ENCODE data around the gene CAMKMT.

Gene CAMKMT

DNA sequence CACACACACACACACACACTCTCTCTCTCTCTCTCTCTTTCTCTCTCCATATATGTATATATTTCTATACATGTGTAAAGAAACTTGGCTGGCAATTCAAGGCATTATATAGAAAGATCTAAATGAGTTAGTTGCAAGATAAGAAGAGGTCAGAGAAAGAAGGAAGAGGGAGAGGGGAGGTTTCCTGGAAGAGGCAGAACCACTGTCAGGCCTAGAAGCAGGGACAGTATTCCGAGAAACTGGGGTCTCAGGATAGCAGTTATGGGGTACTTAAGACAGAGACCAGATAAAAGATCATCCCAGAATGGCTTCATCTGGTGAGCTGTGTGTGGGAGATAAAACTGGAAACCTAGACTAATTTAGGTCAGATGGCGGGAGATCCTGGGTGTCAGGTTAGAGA is 180.8 kb downstream of the CAMKMT start:
- H3K4me3 ChIP-seq (ENCODE audit: insufficient read depth, low read depth, low read length, poor library complexity, severe bottlenecking), result no peak overlapping the region
- DNase-seq, result no peak
- H3K27ac ChIP-seq (ENCODE audit: insufficient read depth, low read length, poor library complexity, severe bottlenecking), result no peak overlapping the region
- H3K36me3 ChIP-seq (ENCODE audit: control insufficient read depth, insufficient read depth, low read length), result no peaks in the 10 kb centered on the region
- no peaks in the 10 kb centered on the region for H3K27me3 ChIP-seq (replicated peaks; ENCODE audit: control insufficient read depth, insufficient read depth, low read length, poor library complexity, severe bottlenecking)
- no peaks in the 10 kb centered on the region for H3K9me3 ChIP-seq (ENCODE audit: control insufficient read depth, low read length)
- no peaks in the 10 kb centered on the region for H3K4me1 ChIP-seq (ENCODE audit: control insufficient read depth, insufficient read depth, low read length, poor library complexity, severe bottlenecking)

DNA sequence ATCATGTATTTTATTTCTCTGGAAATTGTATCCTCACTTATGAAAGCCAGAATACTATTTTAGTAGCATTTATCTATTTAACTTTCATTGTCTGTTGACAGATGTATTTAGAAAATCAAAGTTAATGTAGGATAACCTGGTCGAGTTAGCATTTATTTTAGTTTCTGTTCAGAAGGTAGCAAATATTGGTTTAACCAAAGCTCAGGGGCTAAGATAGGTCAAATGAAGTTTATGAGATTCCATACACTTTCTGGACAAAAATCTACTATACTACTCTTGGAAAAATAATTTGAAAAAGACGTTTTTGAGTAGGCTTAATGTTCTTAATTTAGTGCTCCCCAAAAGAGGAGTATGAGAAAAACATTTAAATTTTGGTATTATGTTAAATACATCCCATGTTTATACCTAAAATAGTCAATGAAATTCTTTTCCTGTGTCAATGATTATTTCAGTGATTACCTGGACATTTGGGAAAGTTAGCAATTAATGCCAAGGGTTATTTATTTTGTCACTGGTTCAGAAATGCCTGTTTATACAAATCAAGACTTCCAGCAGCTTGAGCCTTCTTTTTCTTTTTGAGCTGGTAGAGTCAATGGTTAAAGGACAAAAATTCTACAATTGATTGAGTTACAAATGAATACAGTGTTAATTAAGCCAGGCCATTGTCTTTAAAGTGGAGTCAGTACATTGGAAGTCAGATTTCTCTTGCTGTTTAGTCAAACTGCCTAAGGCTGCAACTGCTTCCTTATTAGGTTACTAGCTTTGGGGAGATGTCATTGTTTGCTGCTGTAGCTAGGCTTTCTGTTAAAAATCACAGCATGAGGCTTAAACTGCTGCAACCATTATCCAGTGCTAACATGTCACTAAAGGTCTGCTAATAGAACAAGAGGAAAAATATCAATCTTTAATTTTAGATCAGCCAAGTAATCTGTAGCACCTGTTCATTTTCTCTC is 182.3 kb downstream of the CAMKMT start:
- H3K4me1 ChIP-seq (ENCODE audit: control insufficient read depth, insufficient read depth, low read length, poor library complexity, severe bottlenecking), result no peaks in the 10 kb centered on the region
- no peak overlapping the region for H3K27ac ChIP-seq (ENCODE audit: insufficient read depth, low read length, poor library complexity, severe bottlenecking)
- H3K36me3 ChIP-seq (ENCODE audit: control insufficient read depth, insufficient read depth, low read length), result no peaks in the 10 kb centered on the region
- H3K27me3 ChIP-seq (replicated peaks; ENCODE audit: control insufficient read depth, insufficient read depth, low read length, poor library complexity, severe bottlenecking), result no peaks in the 10 kb centered on the region
- no peaks in the 10 kb centered on the region for H3K9me3 ChIP-seq (ENCODE audit: control insufficient read depth, low read length)
- no peak for DNase-seq
- H3K4me3 ChIP-seq (ENCODE audit: insufficient read depth, low read depth, low read length, poor library complexity, severe bottlenecking), result no peak overlapping the region

DNA sequence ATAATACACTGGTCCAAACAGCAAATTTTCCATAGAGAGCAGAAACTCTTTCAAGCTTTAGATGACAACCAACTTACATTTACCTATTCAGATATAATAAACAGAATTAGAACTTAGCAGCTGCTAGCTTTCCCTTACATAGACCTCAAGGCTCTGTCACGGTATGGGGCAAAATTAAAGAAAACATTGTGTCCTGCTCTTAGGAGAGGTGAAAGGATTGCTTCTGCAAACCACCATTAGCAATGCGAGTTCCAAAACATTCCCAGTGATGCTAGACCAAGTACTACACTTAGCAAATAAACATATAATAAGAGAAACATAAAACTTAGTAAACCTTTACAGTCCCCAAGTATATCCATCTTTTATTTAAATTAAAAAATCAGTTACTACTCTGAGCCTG is 183.3 kb downstream of the CAMKMT start:
- Histone ChIP-seq H3K9me3 (ENCODE audit: control insufficient read depth, low read length) (no peaks in the 10 kb centered on the region), H3K4me3 (ENCODE audit: insufficient read depth, low read depth, low read length, poor library complexity, severe bottlenecking) (no peak overlapping the region), H3K27ac (ENCODE audit: insufficient read depth, low read length, poor library complexity, severe bottlenecking) (no peak overlapping the region), H3K27me3 (replicated peaks; ENCODE audit: control insufficient read depth, insufficient read depth, low read length, poor library complexity, severe bottlenecking) (no peaks in the 10 kb centered on the region), H3K36me3 (ENCODE audit: control insufficient read depth, insufficient read depth, low read length) (no peaks in the 10 kb centered on the region), H3K4me1 (ENCODE audit: control insufficient read depth, insufficient read depth, low read length, poor library complexity, severe bottlenecking) (no peaks in the 10 kb centered on the region)
- no peak for DNase-seq

DNA sequence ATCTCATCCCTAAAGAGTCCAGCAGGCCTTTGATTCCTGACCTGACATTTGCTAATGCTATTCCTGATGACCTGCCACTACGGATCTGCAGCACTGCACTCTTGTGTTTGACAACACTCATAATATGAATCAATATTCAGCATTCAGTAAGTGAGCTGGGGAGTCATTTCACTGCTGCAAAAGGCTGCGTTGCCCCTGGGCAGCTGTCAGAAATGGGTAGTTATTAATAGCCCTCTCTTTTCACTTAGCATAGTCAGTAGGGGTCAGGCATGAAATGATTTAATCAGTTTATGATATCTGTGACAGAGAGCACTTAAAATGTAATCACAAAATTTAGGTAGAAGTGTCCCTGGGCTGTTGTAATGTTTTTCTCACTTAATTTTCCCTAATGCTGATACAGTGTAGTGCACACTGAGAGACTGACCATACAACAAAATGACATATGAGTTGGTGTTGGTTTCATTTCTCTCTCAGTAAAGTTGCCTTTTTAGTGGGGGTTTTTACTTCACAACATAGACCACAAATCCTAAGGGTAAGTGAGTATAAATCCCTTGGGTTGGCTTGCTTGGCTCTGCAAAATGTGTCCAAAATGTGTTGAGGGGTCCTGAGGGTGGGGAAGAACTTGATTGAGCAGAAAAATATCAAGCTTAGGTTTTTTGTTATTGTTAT is 184.8 kb downstream of the CAMKMT start:
- DNase-seq, result no peak
- no peaks in the 10 kb centered on the region for H3K4me1 ChIP-seq (ENCODE audit: control insufficient read depth, insufficient read depth, low read length, poor library complexity, severe bottlenecking)
- H3K27me3 ChIP-seq (replicated peaks; ENCODE audit: control insufficient read depth, insufficient read depth, low read length, poor library complexity, severe bottlenecking), result no peaks in the 10 kb centered on the region
- H3K4me3 ChIP-seq (ENCODE audit: insufficient read depth, low read depth, low read length, poor library complexity, severe bottlenecking), result no peak overlapping the region
- no peak overlapping the region for H3K27ac ChIP-seq (ENCODE audit: insufficient read depth, low read length, poor library complexity, severe bottlenecking)
- H3K9me3 ChIP-seq (ENCODE audit: control insufficient read depth, low read length), result no peaks in the 10 kb centered on the region
- H3K36me3 ChIP-seq (ENCODE audit: control insufficient read depth, insufficient read depth, low read length), result no peaks in the 10 kb centered on the region

DNA sequence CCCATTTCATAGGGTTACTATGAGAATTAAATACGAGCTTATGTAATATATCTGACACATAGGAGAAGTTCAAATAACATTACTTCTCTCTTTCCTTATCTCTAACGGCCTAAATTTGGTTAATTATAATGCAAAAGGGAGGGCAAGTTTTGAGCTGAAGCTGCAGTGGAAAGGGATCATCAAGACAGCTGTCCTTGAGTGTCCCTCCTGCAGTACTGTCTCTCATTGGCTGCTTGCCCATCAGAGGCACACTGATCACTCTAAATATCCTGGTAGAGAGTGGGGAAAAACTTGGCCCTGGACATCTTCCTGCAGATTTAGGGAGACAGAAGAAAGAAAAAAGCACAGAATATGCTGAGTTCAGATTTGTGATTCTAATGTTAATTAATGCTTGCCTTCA is 186.0 kb downstream of the CAMKMT start:
- no peaks in the 10 kb centered on the region for H3K4me1 ChIP-seq (ENCODE audit: control insufficient read depth, insufficient read depth, low read length, poor library complexity, severe bottlenecking)
- DNase-seq, result no peak
- H3K9me3 ChIP-seq (ENCODE audit: control insufficient read depth, low read length), result no peaks in the 10 kb centered on the region
- no peak overlapping the region for H3K27ac ChIP-seq (ENCODE audit: insufficient read depth, low read length, poor library complexity, severe bottlenecking)
- no peaks in the 10 kb centered on the region for H3K36me3 ChIP-seq (ENCODE audit: control insufficient read depth, insufficient read depth, low read length)
- H3K27me3 ChIP-seq (replicated peaks; ENCODE audit: control insufficient read depth, insufficient read depth, low read length, poor library complexity, severe bottlenecking), result no peaks in the 10 kb centered on the region
- no peak overlapping the region for H3K4me3 ChIP-seq (ENCODE audit: insufficient read depth, low read depth, low read length, poor library complexity, severe bottlenecking)

DNA sequence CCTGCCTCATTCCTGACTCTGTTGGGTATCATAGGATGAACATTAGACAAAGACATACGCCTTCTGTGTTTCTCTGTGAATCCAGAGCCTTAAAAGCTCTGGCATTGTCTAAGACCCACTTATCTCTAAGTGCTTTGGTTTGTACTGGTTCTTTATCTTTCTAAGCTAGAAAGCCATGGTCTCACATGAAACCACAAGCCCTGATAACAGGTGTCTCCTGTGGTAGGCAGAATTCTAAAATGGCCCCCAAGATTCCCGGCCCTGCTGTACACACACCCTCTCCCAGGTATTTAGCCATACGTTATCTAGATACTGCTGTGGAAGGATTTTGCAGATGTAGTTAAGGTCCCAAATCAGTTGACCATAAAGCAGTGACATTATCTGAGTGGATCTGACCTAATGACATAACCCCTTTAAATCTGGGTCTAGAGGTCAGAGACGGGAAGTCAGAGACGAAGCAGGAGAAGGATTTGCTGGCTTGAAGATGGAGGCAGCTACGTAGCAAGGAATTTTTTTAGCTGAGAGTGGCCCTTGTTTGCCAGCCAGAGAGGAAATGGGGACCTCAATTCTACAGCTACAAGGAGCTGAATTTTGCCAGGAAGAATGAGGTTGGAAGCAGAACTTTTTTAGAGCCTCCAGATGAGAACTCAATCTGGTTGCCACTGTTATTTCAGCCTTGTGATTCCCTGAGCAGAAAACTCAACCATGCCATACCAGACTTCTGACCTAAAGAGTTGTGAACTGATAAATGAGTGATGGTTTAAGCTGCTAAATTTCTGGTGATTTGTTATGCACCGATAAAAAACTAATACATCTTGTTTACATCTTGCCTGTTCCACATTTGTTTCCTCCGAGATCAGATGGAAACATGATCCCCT is 186.7 kb downstream of the CAMKMT start:
- Histone ChIP-seq H3K27ac (ENCODE audit: insufficient read depth, low read length, poor library complexity, severe bottlenecking) (no peak overlapping the region), H3K36me3 (ENCODE audit: control insufficient read depth, insufficient read depth, low read length) (no peaks in the 10 kb centered on the region), H3K4me1 (ENCODE audit: control insufficient read depth, insufficient read depth, low read length, poor library complexity, severe bottlenecking) (no peaks in the 10 kb centered on the region), H3K4me3 (ENCODE audit: insufficient read depth, low read depth, low read length, poor library complexity, severe bottlenecking) (no peak overlapping the region), H3K27me3 (replicated peaks; ENCODE audit: control insufficient read depth, insufficient read depth, low read length, poor library complexity, severe bottlenecking) (no peaks in the 10 kb centered on the region), H3K9me3 (ENCODE audit: control insufficient read depth, low read length) (no peaks in the 10 kb centered on the region)
- no peak for DNase-seq

DNA sequence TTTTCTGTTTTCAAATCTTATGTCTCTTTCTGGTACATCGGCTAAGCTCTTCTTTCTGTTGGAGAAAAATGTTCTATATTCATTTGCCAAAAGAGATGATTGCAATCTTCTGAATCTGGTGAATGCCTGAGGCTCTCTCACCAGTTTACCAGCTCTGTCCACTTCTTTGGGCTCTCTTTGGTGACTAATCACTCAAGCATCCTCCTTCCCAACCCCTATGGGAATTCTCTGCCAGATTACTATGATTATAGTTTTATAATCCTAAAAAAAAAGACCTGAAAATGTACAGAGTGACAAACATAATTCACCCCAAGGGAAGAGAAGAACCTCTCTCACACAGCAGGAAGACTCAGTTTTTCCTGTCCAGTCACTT is 187.3 kb downstream of the CAMKMT start:
- H3K4me3 ChIP-seq (ENCODE audit: insufficient read depth, low read depth, low read length, poor library complexity, severe bottlenecking), result no peak overlapping the region
- H3K36me3 ChIP-seq (ENCODE audit: control insufficient read depth, insufficient read depth, low read length), result no peaks in the 10 kb centered on the region
- H3K27me3 ChIP-seq (replicated peaks; ENCODE audit: control insufficient read depth, insufficient read depth, low read length, poor library complexity, severe bottlenecking), result no peaks in the 10 kb centered on the region
- DNase-seq, result no peak
- no peak overlapping the region for H3K27ac ChIP-seq (ENCODE audit: insufficient read depth, low read length, poor library complexity, severe bottlenecking)
- H3K4me1 ChIP-seq (ENCODE audit: control insufficient read depth, insufficient read depth, low read length, poor library complexity, severe bottlenecking), result no peaks in the 10 kb centered on the region
- no peaks in the 10 kb centered on the region for H3K9me3 ChIP-seq (ENCODE audit: control insufficient read depth, low read length)

DNA sequence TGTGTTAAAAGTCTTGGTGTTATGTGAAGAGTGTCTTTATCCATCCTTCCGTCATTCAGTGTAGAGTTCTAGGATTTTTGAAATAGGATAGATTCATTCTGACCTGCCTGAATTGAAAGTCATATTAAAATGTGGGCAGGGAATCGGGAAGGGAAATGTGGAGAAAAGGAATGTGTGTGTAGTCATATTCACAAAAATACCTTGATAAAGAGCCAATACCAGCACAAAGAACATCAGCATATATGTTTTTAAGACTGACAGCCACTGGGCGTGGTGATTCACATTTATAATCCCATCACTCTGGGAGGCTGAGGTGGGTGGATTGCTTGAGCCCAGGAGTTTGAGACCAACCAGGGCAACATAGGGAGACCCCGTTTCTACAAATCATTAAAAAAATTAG is 188.1 kb downstream of the CAMKMT start:
- no peak overlapping the region for H3K4me3 ChIP-seq (ENCODE audit: insufficient read depth, low read depth, low read length, poor library complexity, severe bottlenecking)
- no peaks in the 10 kb centered on the region for H3K36me3 ChIP-seq (ENCODE audit: control insufficient read depth, insufficient read depth, low read length)
- no peaks in the 10 kb centered on the region for H3K4me1 ChIP-seq (ENCODE audit: control insufficient read depth, insufficient read depth, low read length, poor library complexity, severe bottlenecking)
- no peak overlapping the region for H3K27ac ChIP-seq (ENCODE audit: insufficient read depth, low read length, poor library complexity, severe bottlenecking)
- no peaks in the 10 kb centered on the region for H3K27me3 ChIP-seq (replicated peaks; ENCODE audit: control insufficient read depth, insufficient read depth, low read length, poor library complexity, severe bottlenecking)
- no peak for DNase-seq
- no peaks in the 10 kb centered on the region for H3K9me3 ChIP-seq (ENCODE audit: control insufficient read depth, low read length)

DNA sequence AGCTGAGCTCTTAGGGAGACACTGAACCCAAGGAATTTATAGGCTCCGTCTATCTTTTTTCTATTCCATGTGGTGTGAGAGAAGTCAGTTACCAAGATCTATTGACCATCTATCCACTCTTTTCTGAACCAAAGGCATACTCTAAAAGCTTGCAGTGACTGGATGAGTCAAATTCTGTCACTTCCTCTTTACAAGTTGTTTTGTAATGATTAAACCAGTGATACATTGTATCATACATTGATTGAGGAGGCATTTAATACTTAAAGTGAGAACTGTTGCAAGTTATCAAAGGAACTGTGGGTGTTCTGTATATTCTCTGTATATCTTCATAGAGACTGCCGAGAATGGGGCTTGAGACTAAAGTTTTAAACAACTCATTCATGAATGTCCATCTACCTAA is 188.8 kb downstream of the CAMKMT start:
- H3K27ac ChIP-seq (ENCODE audit: insufficient read depth, low read length, poor library complexity, severe bottlenecking), result no peak overlapping the region
- no peak overlapping the region for H3K4me3 ChIP-seq (ENCODE audit: insufficient read depth, low read depth, low read length, poor library complexity, severe bottlenecking)
- no peak for DNase-seq

More for the DNA sequence above, 188.8 kb downstream of the CAMKMT start:
- Histone ChIP-seq H3K9me3 (ENCODE audit: control insufficient read depth, low read length) (no peaks in the 10 kb centered on the region), H3K4me1 (ENCODE audit: control insufficient read depth, insufficient read depth, low read length, poor library complexity, severe bottlenecking) (no peaks in the 10 kb centered on the region), H3K36me3 (ENCODE audit: control insufficient read depth, insufficient read depth, low read length) (no peaks in the 10 kb centered on the region), H3K27me3 (replicated peaks; ENCODE audit: control insufficient read depth, insufficient read depth, low read length, poor library complexity, severe bottlenecking) (no peaks in the 10 kb centered on the region)
